GM12878 (cell line): Measurements from ENCODE around the gene NGF. TPM values are rescaled to one million over a fixed set of nuclear protein-coding genes. Genes with fewer than 3 reads are reported as not detected.

Source experiments
- ATAC-seq: fragments of 200-7000 bp; cut with Tn5 transposase; 3 replicates; pipeline ENCODE4 v1.9.1; 2020; ENCODE audit warnings: mild to moderate bottlenecking, moderate library complexity
- BruUV-seq: library from RNA; stranded (reverse); fragments of 400-500 nt; replicated peaks from 2 replicates; lab custom pipeline; 2021; lab: Mats Ljungman, UMichigan
- CTCF ChIA-PET: fragments of 300-600 bp; sonication (Branson Sonifier 250); formaldehyde crosslinking; extraction: SDS; loops from one replicate; lab custom pipeline; 2021; ENCODE audit warnings: inconsistent platforms; lab: Yijun Ruan, JAX
- POLR2A ChIA-PET: fragments of 350-600 bp; formaldehyde crosslinking; extraction: SDS; loops from one replicate; lab custom pipeline; 2021; ENCODE audit warnings: inconsistent platforms; lab: Charles Lee
- RAD21 ChIA-PET: fragments of 300-600 bp; sonication (Branson Sonifier 250); formaldehyde crosslinking; loops from one replicate; lab custom pipeline; 2023; ENCODE audit warnings: antibody characterized with exemption; ENCODE audit not compliant: unreplicated experiment; lab: Charles Lee
- SMC1A ChIA-PET: fragments of 300-600 bp; sonication (Branson Sonifier 250); formaldehyde crosslinking; loops from one replicate; lab custom pipeline; 2023; ENCODE audit not compliant: unreplicated experiment, uncharacterized antibody; lab: Charles Lee
- DNase-seq: peaks from one replicate; pipeline ENCODE4 v3.0.0-alpha.2; 2011; ENCODE audit warnings: low read depth, low spot score
- FAIRE-seq: peaks from 3 replicates; lab custom pipeline; 2011; peaks lifted over from hg19 to GRCh38; lab: Jason Lieb, UNC
- H2AFZ ChIP-seq: 2 replicates; pipeline ENCODE4 v1.6.0; 2011; ENCODE audit warnings: low read depth, low read length, control low read depth; ENCODE audit not compliant: control insufficient read depth
- H3K27ac ChIP-seq: 2 replicates; pipeline ENCODE4 v1.5.1; 2011; ENCODE audit warnings: control low read depth; ENCODE audit not compliant: control insufficient read depth, insufficient read depth
- H3K27me3 ChIP-seq, 2 experiments: replicated peaks in 1 of 2; 2 replicates each; pipeline versions ENCODE4 v1.6.0 to v1.6.1; 2011; ENCODE audit warnings: low read length in 1 of 2; ENCODE audit not compliant: control insufficient read depth in 2 of 2, insufficient read depth in 2 of 2
- H3K36me3 ChIP-seq, 2 experiments: 2 replicates each; pipeline ENCODE4 v1.5.1; 2011; ENCODE audit warnings: low read length in 1 of 2; ENCODE audit not compliant: control insufficient read depth in 2 of 2, insufficient read depth in 2 of 2
- H3K4me1 ChIP-seq: 2 replicates; pipeline ENCODE4 v1.6.1; 2011; ENCODE audit warnings: mild to moderate bottlenecking, low read length, moderate library complexity, mixed read lengths; ENCODE audit not compliant: control insufficient read depth, insufficient read depth
- H3K4me2 ChIP-seq: 2 replicates; pipeline ENCODE4 v1.6.0; 2011; ENCODE audit warnings: control low read depth; ENCODE audit not compliant: control insufficient read depth, insufficient read depth
- H3K4me3 ChIP-seq: fragments of 200-600 bp; sonication (generic); 2 replicates; pipeline ENCODE4 v1.5.1; 2016
- H3K79me2 ChIP-seq: 2 replicates; pipeline ENCODE4 v1.6.0; 2011; ENCODE audit warnings: low read length; ENCODE audit not compliant: control insufficient read depth, insufficient read depth
- H3K9ac ChIP-seq: 2 replicates; pipeline ENCODE4 v1.8.0; 2011; ENCODE audit warnings: low read length, control low read depth, mixed read lengths; ENCODE audit not compliant: control insufficient read depth, insufficient read depth
- H3K9me3 ChIP-seq: replicated peaks from 3 replicates; pipeline ENCODE4 v1.5.1; 2011; ENCODE audit warnings: mild to moderate bottlenecking, low read length; ENCODE audit not compliant: control insufficient read depth, insufficient read depth
- H4K20me1 ChIP-seq: 2 replicates; pipeline ENCODE4 v1.6.0; 2011; ENCODE audit not compliant: control insufficient read depth, insufficient read depth
- BCL11A ChIP-seq: IDR thresholded peaks from 2 replicates; pipeline ENCODE4 v1.6.1; 2011; ENCODE audit warnings: low read depth, low read length
- BHLHE40 ChIP-seq, 2 experiments: fragments of 450-650 bp in 1 of 2; IDR thresholded peaks; 2 replicates each; pipeline ENCODE4 v1.6.1; 2011 to 2017; ENCODE audit warnings: low read depth in 2 of 2, borderline replicate concordance in 1 of 2, improper control_type of control experiment in 1 of 2, low read length in 1 of 2, mild to moderate bottlenecking in 1 of 2
- DPF2 ChIP-seq: fragments of 450-650 bp; IDR thresholded peaks from 2 replicates; pipeline ENCODE4 v1.6.1; 2017; ENCODE audit warnings: mild to moderate bottlenecking
- JUND ChIP-seq: IDR thresholded peaks from 2 replicates; pipeline ENCODE4 v1.6.1; 2012; ENCODE audit warnings: low read depth, mild to moderate bottlenecking, low read length, improper control_type of control experiment, moderate library complexity
- LARP7 ChIP-seq: fragments of 450-650 bp; IDR thresholded peaks from 2 replicates; pipeline ENCODE4 v1.6.1; 2017; ENCODE audit warnings: mild to moderate bottlenecking
- MEF2A ChIP-seq: IDR thresholded peaks from 2 replicates; pipeline ENCODE4 v1.6.1; 2011; ENCODE audit warnings: low read depth, mild to moderate bottlenecking, low read length, moderate library complexity; ENCODE audit not compliant: insufficient read depth
- PAX5 ChIP-seq: IDR thresholded peaks from 2 replicates; pipeline ENCODE4 v1.6.1; 2011; ENCODE audit warnings: low read depth, low read length, borderline replicate concordance
- POLR2AphosphoS2 ChIP-seq: IDR thresholded peaks from 2 replicates; pipeline ENCODE4 v1.6.1; 2011; ENCODE audit warnings: low read depth, mild to moderate bottlenecking, low read length, improper control_type of control experiment, moderate library complexity
- RB1 ChIP-seq: fragments of 450-650 bp; formaldehyde crosslinking; IDR thresholded peaks from 2 replicates; pipeline ENCODE4 v1.6.1; 2017; ENCODE audit warnings: mild to moderate bottlenecking, borderline replicate concordance
- YY1 ChIP-seq: IDR thresholded peaks from 2 replicates; pipeline ENCODE4 v1.6.1; 2011; ENCODE audit warnings: low read depth, mild to moderate bottlenecking, low read length
- ZZZ3 ChIP-seq: IDR thresholded peaks from 2 replicates; pipeline ENCODE4 v1.6.1; 2011; ENCODE audit warnings: low read depth; ENCODE audit not compliant: control insufficient read depth, insufficient read length
- WGBS: methylation state at CpG from one replicate; pipeline ENCODE4 v1.1.6; 2016; ENCODE audit warnings: low lambda C conversion rate; ENCODE audit not compliant: insufficient replicate concordance, insufficient coverage; ENCODE audit errors: missing lambda C conversion rate; 5-methylcytosine and 5-hydroxymethylcytosine counted together
- in situ Hi-C: fragments of 300-500 bp; cut with MboI; formaldehyde crosslinking; loops from 9 replicates; pipeline ENCODE4 v1.14.3; 2018; ENCODE audit warnings: mixed read lengths
- intact Hi-C: fragments of 100-400 bp; cut with micrococcal nuclease; formaldehyde crosslinking; loops from one replicate; pipeline ENCODE4 v1.14.2; 2022; ENCODE audit not compliant: unreplicated experiment
- polyA plus RNA-seq, 11 experiments: library from polyadenylated mRNA; depleted of rRNA in 4 of 11; unstranded in 6 of 11; stranded (reverse) in 5 of 11; fragments of >200 nt; fragmentation: Nextera tagmentation in 4 of 11; fragmentation: Illumina TruSeq in 1 of 11; extraction: Ambion mirVana in 4 of 11; extraction: Trizol in 1 of 11; gene quantifications; 1 replicate in 1 of 11; 2 replicates in 10 of 11; pipeline versions ENCODE4 v1.2.1 to v1.2.3, GENCODE V29; 2011 to 2016; ENCODE audit warnings: inconsistent platforms in 2 of 11, missing spikeins in 2 of 11, low read depth in 1 of 11
- total RNA-seq, 4 experiments: library from RNA; depleted of rRNA in 3 of 4; stranded (reverse); fragments of >200 nt in 3 of 4; fragmentation: Illumina TruSeq in 1 of 4; extraction: Trizol in 1 of 4; gene quantifications; 2 replicates each; pipeline versions ENCODE4 v1.2.1 to v1.2.3, GENCODE V29; 2013 to 2021
- TF ChIP-seq, protein P1 (sequence below): IDR thresholded peaks from 2 replicates; pipeline ENCODE4 v1.6.1; 2011; ENCODE audit warnings: low read depth, low read length, improper control_type of control experiment, borderline replicate concordance
- TF ChIP-seq, protein P2 (sequence below): fragments of 450-650 bp; IDR thresholded peaks from 2 replicates; pipeline ENCODE4 v1.6.1; 2017; ENCODE audit warnings: mild to moderate bottlenecking
- TF ChIP-seq, protein P3 (sequence below): IDR thresholded peaks from 2 replicates; pipeline ENCODE4 v1.6.1; 2012; ENCODE audit warnings: mild to moderate bottlenecking, low read depth, low read length
- TF ChIP-seq, protein P4 (sequence below): fragments of 450-650 bp; IDR thresholded peaks from 2 replicates; pipeline ENCODE4 v1.6.1; 2017; ENCODE audit warnings: low read depth, mild to moderate bottlenecking, moderate library complexity

The NGF gene
- total and polyA plus RNA-seq, 10 of the 15 experiments (the other 5 are each of a cell fraction or from before 2014, with no cell fraction given) = not detected

DNA sequence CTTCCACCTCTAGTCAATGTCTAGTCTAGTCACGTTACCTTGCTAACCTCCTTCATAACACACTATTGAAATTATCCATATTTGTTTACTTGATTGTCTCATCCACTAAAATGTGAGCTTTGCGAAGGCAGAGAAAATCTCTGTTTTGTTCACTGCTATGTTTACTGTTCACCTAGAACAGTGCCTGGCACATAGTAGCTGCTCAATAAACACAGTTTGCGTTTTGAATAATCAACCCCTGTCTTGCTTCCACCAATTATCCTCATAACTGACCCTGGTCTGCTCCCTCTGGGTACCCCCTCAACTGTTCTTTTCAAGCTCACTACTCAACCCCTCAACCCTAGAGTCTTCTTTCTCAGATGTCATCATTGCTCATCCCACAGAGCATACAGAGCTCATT is 36.5 kb upstream of the NGF start:
- no peak overlapping the region for H3K4me3 ChIP-seq
- no peak for DNase-seq
- no TSS peak for BruUV-seq
- H4K20me1 ChIP-seq = no peaks in the 10 kb centered on the region
- ChIA-PET RAD21 (no interaction called here), POLR2A (no interaction called here), CTCF (no interaction called here), SMC1A (interaction anchor here (0.9 kb wide), 1 partner anchor 52 kb away, joined by 3 read pairs; no protein-coding TSS in a partner anchor)
- no peaks in the 10 kb centered on the region for H3K9me3 ChIP-seq
- no peaks in the 10 kb centered on the region for H3K4me1 ChIP-seq
- no peak overlapping the region for H3K27ac ChIP-seq
- FAIRE-seq = no peak
- ATAC-seq = no peak
- 34% methylated on average over 3 of the region's 3 CpGs for WGBS
- intact Hi-C loops (no loop called here), in situ Hi-C loops (no loop called here)
- H3K36me3 ChIP-seq = no peaks in the 10 kb centered on the region
- H3K27me3 ChIP-seq = no peaks in the 10 kb centered on the region
- H2AFZ ChIP-seq = no peak overlapping the region
- no peaks in the 10 kb centered on the region for H3K79me2 ChIP-seq
- H3K9ac ChIP-seq = no peak overlapping the region
- H3K4me2 ChIP-seq = no peak overlapping the region
- TF ChIP-seq, protein P1, sequence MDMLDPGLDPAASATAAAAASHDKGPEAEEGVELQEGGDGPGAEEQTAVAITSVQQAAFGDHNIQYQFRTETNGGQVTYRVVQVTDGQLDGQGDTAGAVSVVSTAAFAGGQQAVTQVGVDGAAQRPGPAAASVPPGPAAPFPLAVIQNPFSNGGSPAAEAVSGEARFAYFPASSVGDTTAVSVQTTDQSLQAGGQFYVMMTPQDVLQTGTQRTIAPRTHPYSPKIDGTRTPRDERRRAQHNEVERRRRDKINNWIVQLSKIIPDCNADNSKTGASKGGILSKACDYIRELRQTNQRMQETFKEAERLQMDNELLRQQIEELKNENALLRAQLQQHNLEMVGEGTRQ = no peak
- TF ChIP-seq BCL11A (no peak), DPF2 (no peak), ZZZ3 (no peak), POLR2AphosphoS2 (no peak), JUND (no peak), BHLHE40 (IDR thresholded peaks at IDR 0.05; ENCODE audit: borderline replicate concordance in 1 of 2, low read depth in 2 of 2, low read length in 1 of 2) (no peak), YY1 (no peak), RB1 (no peak), PAX5 (no peak), LARP7 (no peak), MEF2A (no peak)
- TF ChIP-seq, protein P2, sequence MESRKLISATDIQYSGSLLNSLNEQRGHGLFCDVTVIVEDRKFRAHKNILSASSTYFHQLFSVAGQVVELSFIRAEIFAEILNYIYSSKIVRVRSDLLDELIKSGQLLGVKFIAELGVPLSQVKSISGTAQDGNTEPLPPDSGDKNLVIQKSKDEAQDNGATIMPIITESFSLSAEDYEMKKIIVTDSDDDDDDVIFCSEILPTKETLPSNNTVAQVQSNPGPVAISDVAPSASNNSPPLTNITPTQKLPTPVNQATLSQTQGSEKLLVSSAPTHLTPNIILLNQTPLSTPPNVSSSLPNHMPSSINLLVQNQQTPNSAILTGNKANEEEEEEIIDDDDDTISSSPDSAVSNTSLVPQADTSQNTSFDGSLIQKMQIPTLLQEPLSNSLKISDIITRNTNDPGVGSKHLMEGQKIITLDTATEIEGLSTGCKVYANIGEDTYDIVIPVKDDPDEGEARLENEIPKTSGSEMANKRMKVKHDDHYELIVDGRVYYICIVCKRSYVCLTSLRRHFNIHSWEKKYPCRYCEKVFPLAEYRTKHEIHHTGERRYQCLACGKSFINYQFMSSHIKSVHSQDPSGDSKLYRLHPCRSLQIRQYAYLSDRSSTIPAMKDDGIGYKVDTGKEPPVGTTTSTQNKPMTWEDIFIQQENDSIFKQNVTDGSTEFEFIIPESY = no peak
- TF ChIP-seq, protein P3, sequence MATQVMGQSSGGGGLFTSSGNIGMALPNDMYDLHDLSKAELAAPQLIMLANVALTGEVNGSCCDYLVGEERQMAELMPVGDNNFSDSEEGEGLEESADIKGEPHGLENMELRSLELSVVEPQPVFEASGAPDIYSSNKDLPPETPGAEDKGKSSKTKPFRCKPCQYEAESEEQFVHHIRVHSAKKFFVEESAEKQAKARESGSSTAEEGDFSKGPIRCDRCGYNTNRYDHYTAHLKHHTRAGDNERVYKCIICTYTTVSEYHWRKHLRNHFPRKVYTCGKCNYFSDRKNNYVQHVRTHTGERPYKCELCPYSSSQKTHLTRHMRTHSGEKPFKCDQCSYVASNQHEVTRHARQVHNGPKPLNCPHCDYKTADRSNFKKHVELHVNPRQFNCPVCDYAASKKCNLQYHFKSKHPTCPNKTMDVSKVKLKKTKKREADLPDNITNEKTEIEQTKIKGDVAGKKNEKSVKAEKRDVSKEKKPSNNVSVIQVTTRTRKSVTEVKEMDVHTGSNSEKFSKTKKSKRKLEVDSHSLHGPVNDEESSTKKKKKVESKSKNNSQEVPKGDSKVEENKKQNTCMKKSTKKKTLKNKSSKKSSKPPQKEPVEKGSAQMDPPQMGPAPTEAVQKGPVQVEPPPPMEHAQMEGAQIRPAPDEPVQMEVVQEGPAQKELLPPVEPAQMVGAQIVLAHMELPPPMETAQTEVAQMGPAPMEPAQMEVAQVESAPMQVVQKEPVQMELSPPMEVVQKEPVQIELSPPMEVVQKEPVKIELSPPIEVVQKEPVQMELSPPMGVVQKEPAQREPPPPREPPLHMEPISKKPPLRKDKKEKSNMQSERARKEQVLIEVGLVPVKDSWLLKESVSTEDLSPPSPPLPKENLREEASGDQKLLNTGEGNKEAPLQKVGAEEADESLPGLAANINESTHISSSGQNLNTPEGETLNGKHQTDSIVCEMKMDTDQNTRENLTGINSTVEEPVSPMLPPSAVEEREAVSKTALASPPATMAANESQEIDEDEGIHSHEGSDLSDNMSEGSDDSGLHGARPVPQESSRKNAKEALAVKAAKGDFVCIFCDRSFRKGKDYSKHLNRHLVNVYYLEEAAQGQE = no peak
- TF ChIP-seq, protein P4, sequence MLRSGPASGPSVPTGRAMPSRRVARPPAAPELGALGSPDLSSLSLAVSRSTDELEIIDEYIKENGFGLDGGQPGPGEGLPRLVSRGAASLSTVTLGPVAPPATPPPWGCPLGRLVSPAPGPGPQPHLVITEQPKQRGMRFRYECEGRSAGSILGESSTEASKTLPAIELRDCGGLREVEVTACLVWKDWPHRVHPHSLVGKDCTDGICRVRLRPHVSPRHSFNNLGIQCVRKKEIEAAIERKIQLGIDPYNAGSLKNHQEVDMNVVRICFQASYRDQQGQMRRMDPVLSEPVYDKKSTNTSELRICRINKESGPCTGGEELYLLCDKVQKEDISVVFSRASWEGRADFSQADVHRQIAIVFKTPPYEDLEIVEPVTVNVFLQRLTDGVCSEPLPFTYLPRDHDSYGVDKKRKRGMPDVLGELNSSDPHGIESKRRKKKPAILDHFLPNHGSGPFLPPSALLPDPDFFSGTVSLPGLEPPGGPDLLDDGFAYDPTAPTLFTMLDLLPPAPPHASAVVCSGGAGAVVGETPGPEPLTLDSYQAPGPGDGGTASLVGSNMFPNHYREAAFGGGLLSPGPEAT = no peak
